Hippocampal formation (tissue), 2 donors: Measurements from ENCODE around the gene FHIT.
"Not testable (repeated sequence)": the region's sequence is repeated elsewhere in the genome, so short reads cannot be mapped to it uniquely, and the experiment has no call there.

Experiments used
- DNase-seq, 2 donors: peaks; one replicate each; lab custom pipeline; 2025; lab: John Stamatoyannopoulos, UW

FHIT gene

DNA sequence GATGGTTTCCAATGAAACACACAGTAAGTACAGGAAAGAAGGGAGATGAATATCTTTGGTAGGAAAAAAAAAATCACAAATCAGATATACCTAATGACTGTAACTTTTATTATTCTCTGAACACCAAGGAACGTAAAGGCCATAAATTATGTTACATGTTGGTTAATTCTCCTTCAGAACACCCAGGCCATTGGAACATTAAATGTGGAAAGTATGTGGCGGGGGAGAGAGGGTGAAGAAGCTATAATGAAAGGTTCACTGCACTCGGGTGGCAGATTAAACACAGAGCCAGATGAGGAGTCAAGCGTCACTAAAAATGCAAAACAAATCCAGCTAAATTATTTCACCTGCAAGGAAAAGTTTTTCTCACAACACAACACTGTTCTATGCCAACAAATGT, 193.8 kb downstream of the FHIT start:
- DNase-seq: no peak

DNA sequence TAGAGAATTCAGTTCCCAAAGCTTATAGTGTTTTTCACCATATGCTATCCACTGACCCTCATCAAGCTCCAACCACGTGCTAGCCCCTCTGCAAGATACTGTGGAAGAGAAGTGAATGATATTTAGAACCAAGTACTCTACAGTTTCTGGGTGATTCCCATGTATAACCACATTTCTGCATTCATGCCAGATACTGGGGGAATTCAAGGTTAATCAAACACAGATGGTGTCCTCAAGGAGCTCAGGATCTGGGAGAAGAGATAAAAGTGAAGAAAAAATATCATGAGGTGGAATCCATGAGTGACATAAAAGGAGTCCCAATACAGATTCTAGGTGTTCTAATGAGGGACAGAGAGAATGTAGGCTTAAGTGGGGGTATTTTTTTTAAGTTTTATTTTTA, 195.8 kb downstream of the FHIT start:
- DNase-seq: no peak

GRCh38 chr3:61053781-61054496, 197.3 kb downstream of the FHIT start:
- no peak for DNase-seq

GRCh38 chr3:61052851-61053250, 198.4 kb downstream of the FHIT start:
- no peak for DNase-seq

GRCh38 chr3:61051666-61052065, 199.6 kb downstream of the FHIT start:
- DNase-seq: no peak

DNA sequence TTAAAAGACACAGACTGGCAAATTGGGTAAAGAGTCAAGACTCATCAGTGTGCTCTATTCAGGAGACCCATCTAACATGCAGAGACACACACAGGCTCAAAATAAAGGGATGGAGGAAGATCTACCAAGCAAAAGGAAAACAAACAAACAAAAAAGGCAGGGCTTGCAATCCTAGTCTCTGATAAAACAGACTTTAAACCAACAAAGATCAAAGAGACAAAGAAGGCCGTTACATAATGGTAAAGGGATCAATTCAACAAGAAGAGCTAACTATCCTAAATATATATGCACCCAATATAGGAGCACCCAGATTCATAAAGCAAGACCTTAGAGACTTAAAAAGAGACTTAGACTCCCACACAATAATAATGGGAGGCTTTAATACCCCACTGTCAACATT, 206.1 kb downstream of the FHIT start:
- DNase-seq: not testable (repeated sequence)

- DNase-seq: no peak
Measured at GRCh38 chr3:61043156-61043555, 208.1 kb downstream of the FHIT start.

DNA sequence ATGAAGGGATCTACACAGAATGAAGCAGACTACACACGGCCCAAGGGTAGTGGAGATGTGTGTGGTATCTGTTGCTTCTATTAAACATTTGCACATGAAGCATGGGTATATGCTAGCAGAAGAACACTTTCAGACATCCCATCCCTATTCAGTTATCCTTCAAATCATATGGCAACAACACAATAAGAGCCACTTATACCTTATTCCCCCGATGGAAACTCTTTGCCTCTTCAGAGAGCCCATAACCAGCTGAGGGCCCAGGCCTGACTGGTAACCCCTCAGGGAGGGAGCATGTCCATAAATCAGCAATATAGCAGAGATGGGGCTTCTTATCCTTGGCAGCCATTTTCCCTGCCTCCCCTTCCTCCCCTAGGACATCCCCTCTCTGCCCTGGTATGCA, 210.6 kb downstream of the FHIT start:
- DNase-seq: no peak

DNA sequence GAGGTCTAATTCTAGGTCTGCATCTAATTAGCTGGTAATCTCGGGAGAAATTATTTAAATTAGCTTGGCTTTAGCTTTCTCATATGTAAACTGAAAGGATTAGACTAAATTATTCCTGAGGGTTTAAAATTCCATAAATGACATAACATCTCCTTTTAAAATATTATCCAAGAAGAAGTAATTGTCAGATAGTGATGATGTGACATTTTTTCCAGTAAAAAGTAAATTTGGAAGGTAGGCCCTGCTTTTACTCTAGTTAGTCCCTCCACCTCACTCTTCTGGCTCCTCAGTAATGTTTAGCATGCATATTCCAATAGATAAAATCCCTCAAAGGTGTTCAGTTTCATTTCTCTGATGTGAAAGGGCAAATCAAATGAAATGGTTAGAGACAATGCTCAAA, 215.7 kb downstream of the FHIT start:
- DNase-seq: no peak

DNA sequence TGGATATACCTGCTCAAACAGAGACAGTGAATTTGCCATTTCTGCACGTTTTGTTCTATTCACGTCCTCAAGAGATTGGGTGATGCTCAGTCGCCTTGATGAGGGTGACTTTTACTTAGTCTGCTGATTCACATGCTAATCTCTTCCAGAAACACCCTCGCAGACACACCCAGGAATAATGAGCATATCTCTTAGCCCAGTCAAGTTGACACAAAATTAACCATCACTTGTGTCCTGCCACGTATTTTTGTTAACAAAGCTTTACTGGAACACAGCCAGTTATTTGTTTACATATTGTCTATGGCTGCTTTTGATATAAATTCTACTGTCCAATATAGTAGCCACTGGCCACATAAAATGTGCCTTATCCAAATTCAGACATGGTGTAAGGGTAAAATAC, 218.3 kb downstream of the FHIT start:
- DNase-seq: no peak

GRCh38 chr3:61031503-61031902, 219.7 kb downstream of the FHIT start:
- DNase-seq: no peak

DNA sequence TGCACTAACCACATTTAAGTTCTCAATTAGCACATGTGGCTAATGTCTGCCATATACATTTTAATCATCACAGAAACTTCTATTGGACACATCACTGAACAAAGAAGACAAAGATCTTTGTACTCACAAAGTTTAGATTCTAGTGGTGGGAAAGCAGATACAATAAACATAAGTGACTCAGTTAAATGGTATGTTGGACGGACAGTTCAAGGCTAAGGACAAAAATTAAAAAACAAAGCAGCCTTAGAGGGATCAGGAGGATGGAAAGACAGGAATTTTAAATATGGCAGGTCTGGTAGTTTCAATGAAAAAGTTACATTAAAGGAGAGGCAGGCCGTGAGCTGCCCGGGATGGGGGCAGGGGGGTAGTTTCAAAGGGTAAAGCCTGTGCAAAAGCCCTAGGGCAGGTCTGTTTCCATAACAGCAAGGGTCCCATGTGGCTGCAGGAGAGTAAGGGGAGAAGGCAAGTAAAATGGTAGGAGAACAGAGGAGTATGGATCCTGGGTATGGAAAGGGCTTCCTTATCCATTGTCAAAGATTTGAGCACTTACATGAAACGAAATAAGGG, 220.7 kb downstream of the FHIT start:
- DNase-seq: no peak

- DNase-seq: no peak
Measured at GRCh38 chr3:61029194-61029593, 222.1 kb downstream of the FHIT start.

DNA sequence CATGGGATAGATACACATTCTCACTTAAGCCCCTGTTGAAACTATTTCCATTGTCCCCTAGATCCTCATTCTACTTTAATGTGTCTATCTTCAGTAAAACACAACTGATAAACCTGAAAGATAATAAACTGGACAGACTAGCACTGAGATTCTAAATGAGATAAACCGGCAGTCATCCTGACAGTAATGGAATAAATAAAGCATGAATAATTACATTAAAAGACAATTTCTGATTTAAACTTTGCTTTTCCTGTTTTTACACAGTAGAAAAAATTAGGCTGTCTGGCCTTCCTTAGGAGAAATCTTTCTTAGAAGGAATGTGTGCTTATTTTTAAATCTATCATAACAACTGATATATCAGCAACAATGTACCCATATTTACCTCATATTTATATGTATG, 232.4 kb downstream of the FHIT start:
- no peak for DNase-seq

- DNase-seq: not testable (repeated sequence)
Measured at GRCh38 chr3:61017028-61017427, 234.2 kb downstream of the FHIT start.

- DNase-seq: no peak
Measured at GRCh38 chr3:61015859-61016258, 235.4 kb downstream of the FHIT start.

DNA sequence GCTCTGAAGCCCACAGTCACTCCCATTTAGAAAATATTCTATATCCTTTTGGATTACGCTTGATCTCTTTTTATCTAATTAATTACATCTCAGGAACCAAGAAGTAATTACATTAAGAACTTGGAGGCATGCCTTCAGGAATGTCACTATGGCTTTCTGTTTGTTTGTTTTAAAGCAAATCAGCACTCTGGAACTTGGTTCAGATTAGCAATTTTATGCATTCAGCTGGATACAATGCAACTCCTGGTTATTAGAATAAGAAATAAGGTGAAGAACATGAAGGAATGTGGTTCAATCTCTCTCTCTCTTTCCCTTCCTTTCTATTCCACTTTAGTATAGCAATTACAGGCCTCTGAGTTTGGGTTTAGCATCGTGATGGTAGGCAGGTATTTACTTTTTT, 235.8 kb downstream of the FHIT start:
- no peak for DNase-seq

DNA sequence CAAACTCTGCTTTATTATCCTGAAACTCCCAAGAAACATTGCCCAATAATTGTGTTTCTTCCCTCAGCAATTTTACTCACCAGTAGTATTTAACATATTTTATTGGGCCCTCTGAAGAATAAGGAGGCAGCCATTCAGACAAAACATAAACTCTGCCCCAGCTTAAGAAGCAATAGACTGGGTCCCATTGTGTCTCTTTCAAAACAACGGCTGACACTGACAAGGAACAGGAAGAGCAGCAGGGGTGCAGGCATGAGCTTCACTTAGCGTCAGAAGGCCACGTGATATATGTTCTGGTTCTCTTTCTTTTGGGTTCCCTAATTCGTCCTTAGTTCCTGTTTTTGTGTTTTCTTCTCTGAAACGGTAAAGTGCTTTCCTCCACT, 242.3 kb downstream of the FHIT start:
- peak in 1 of 2 donors; percentile 14 for DNase-seq

DNA sequence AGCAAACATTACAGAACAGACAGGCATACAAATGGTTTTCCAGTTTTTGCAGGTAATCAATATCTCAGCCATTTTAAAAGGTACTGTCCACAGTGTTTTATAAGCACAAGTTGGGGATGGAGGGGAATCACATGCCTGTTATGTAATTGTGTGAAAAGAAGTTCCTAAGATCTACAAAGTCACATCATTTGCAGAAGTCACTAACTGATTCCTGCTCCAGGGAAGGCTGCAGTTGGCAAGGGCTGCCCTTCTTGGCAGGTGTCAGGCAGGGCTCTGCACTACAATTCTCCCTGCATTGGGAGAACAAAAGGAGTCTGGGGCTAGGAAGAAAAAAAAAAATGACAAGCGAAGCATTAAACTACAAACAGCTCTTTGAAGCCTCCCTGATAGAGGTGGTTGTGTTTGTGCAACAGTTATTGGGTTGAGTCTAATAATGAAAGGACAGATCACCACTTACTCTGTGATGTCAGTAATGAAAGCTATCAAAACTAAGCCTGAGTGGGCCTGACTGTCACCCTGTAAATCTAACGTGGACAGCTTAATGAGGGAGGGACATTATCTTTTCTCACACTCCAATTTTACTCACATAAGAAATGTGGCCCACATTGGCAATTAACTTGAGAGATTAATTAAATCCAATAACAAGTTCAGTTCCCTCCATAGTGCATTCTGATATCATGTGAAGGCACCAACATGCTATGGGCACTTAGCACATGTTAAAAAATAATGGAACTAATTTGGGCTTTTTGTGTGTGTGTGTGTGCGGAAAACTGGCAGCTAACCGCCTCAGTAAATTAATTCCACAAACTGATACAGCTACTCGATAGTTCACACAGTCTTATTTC, 242.9 kb downstream of the FHIT start:
- no peak for DNase-seq

DNA sequence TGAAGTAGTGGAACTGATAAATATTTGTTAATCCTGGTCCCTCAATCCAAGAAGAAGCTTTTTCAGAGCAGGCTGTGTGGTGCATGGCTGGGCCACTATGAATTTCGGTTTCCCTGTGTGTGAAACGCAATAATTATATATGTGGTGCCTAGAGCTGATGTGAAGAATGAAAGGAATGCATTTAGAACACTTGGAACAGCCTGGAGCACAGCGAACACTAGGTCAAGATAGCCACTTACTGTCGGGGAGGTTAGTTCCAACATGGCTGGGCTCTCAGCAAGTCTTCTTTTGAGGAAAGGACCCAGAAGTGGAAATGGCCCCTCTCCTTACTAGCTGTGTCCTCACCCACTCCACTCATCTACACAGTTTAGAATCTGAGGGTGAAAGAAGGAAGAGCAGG, 245.7 kb downstream of the FHIT start:
- DNase-seq: no peak

GRCh38 chr3:60998858-60999257, 252.4 kb downstream of the FHIT start:
- DNase-seq: no peak

DNA sequence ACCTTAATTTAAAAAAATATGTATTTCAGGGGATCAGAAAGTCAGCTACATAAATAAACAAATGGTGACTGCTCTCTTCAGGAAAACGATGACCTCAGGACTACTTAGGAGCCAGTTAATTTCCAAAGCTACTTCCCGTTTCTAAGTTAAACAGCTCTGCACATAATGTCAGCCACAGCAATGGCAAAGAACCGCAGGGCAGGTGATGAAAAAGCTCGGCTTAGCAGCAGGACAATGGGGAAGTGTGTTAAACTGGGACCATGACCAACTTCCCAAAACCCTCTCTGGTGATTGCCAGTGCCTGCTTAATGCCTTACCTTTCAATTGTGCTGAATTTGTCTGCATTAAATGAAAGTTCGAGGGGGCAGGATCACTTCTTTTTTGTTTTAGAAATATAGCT, 258.9 kb downstream of the FHIT start:
- DNase-seq: peak in 1 of 2 donors; percentile 14

GRCh38 chr3:60990442-60990730, 260.9 kb downstream of the FHIT start:
- DNase-seq: no peak
